MM.1S (cell line): ENCODE measurements around the gene USP10.

Experiments used
- EZH2 ChIP-seq: fragments of 300-600 bp; sonication (generic); optimal IDR thresholded peaks from 2 replicates; pipeline ENCODE3; 2017; ENCODE audit warnings: low read depth, mild to moderate bottlenecking, antibody characterized with exemption, low read length, mixed read lengths
- TF ChIP-seq, protein P1 (sequence below): fragments of 300-600 bp; sonication (generic); IDR thresholded peaks from 2 replicates; pipeline ENCODE4 v1.5.1; 2016; ENCODE audit warnings: antibody characterized with exemption, low read length, mixed read lengths

DNA sequence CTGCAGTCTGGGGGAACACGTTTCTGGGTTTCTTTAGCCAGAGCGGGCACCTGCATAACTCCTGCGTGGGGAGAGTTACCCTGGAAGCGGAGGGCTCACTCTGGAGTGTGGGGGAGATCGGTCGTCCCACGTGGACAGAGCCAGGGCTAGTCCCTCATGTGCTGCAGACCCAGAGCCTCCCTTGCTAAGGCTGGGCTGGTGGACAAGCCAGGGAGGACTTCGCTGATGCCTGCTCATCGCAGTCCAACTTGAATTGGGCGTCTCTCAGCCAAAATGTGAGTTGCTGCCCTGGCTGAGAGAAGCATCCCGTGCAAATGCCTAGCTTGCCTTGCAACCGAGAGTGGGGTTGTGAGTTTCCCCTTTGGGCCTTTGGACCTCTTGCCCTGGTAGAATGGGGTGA, 121.0 kb downstream of the USP10 start:
- TF ChIP-seq, protein P1, sequence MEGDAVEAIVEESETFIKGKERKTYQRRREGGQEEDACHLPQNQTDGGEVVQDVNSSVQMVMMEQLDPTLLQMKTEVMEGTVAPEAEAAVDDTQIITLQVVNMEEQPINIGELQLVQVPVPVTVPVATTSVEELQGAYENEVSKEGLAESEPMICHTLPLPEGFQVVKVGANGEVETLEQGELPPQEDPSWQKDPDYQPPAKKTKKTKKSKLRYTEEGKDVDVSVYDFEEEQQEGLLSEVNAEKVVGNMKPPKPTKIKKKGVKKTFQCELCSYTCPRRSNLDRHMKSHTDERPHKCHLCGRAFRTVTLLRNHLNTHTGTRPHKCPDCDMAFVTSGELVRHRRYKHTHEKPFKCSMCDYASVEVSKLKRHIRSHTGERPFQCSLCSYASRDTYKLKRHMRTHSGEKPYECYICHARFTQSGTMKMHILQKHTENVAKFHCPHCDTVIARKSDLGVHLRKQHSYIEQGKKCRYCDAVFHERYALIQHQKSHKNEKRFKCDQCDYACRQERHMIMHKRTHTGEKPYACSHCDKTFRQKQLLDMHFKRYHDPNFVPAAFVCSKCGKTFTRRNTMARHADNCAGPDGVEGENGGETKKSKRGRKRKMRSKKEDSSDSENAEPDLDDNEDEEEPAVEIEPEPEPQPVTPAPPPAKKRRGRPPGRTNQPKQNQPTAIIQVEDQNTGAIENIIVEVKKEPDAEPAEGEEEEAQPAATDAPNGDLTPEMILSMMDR, result no peak
- TF ChIP-seq EZH2, result no peak
